ENCODE data around the gene SPINK2.

GRCh38 chr4:56818797-56819196, 2.7 kb downstream of the SPINK2 start:
- TF ChIP-seq CTCF (optimal IDR thresholded peaks at IDR 0.05 in 1 of 3, IDR thresholded peaks at IDR 0.05 in 1 of 3, conservative IDR thresholded peaks at IDR 0.05 in 1 of 3; ENCODE audit: extremely low read depth in 1 of 3, insufficient read depth in 2 of 3, low read length in 3 of 3) (no peak), EZH2 (IDR thresholded peaks at IDR 0.05; ENCODE audit: low read length) (no peak)
